ENCODE results near the gene GFRAL. TPM values are rescaled to one million over a fixed set of nuclear protein-coding genes. Genes with fewer than 3 reads are reported as not detected.
"Not testable (repeated sequence)": the region's sequence is repeated elsewhere in the genome, so short reads cannot be mapped to it uniquely, and the experiment has no call there.

The GFRAL gene
- total and polyA plus RNA-seq, 2 of the 4 experiments (the other 2 are of a cell fraction): not detected

DNA sequence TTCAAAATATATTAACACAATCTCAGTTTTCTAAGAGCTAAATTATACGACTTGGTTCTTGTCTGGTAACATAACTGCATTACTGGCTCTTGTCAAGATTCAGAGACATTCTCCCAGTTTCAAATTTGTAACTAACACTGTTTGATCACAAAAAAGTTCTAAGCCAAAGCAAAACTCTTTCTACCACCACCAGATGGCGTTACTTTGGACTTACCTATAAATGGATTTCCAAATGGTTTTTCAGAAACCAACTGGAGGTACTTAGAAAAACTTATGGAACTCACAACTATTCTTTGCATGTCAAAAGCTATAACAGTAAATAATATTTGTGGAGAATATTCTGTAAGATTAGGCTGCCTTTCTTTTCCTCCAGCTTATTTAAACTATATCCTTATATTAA is 34.2 kb upstream of the GFRAL start:
- Histone ChIP-seq H2BK15ac (ENCODE audit: low read depth, low read length) (no peak overlapping the region), H3K18ac (ENCODE audit: low read depth, low read length) (no peak overlapping the region), H4K20me1 (ENCODE audit: insufficient read depth, low read length) (no peaks in the 10 kb centered on the region), H3K23ac (ENCODE audit: low read depth, low read length) (no peak overlapping the region), H3K79me1 (ENCODE audit: low read depth in 1 of 2, low read length in 2 of 2) (no peaks in the 10 kb centered on the region), H2BK120ac (ENCODE audit: low read depth, low read length) (no peak overlapping the region), H2AK5ac (ENCODE audit: low read depth, low read length) (no peak overlapping the region), H3K4me1 (ENCODE audit: control insufficient read depth, insufficient read depth, low read length) (no peaks in the 10 kb centered on the region), H3K9me3 (ENCODE audit: control insufficient read depth, insufficient read depth, low read length) (no peaks in the 10 kb centered on the region), H4K5ac (ENCODE audit: low read depth, low read length) (no peak overlapping the region), H2AFZ (replicated peaks; ENCODE audit: low read length, poor library complexity) (no peak overlapping the region), H3K27me3 (ENCODE audit: control insufficient read depth, insufficient read depth, low read length) (no peaks in the 10 kb centered on the region), H2AK9ac (replicated peaks; ENCODE audit: low read depth, low read length, poor library complexity) (no peak overlapping the region), H4K91ac (ENCODE audit: insufficient read depth, low read depth, low read length) (no peak overlapping the region), H3K9ac (ENCODE audit: low read depth, low read length) (no peak overlapping the region), H3K14ac (replicated peaks; ENCODE audit: low read depth, low read length) (no peak overlapping the region), H3K36me3 (ENCODE audit: control insufficient read depth, insufficient read depth, low read length) (no peaks in the 10 kb centered on the region), H2BK20ac (ENCODE audit: low read depth, low read length) (no peak overlapping the region), H2BK5ac (ENCODE audit: low read depth, low read length, poor library complexity, severe bottlenecking) (no peak overlapping the region), H3K56ac (ENCODE audit: extremely low read depth, insufficient read depth, low read length) (no peak overlapping the region), H3K27ac (ENCODE audit: insufficient read depth, low read length) (no peak overlapping the region), H3K4me3 (ENCODE audit: insufficient read depth, low read depth, low read length) (no peak overlapping the region), H3K4me2 (ENCODE audit: low read depth, low read length) (no peak overlapping the region), H3K9me1 (ENCODE audit: insufficient read depth, low read length) (no peaks in the 10 kb centered on the region), H4K8ac (ENCODE audit: low read depth in 2 of 2, low read length in 2 of 2) (no peak overlapping the region), H3K4ac (ENCODE audit: low read depth, low read length) (no peak overlapping the region)
- in situ Hi-C loops (cut with MboI; ENCODE audit: low sequenced_read_pairs) (loop anchor here (25.0 kb wide), 1 partner anchor 994 kb away; no protein-coding TSS in a partner anchor), dilution Hi-C loops (cut with HindIII; ENCODE audit: low sequenced_read_pairs, unreplicated experiment) (no loop called here), intact Hi-C loops (cut with micrococcal nuclease) (no loop called here)
- DNase-seq (peak; percentile 31), ATAC-seq (ENCODE audit: low read depth) (no peak)
- TF ChIP-seq, protein P1, sequence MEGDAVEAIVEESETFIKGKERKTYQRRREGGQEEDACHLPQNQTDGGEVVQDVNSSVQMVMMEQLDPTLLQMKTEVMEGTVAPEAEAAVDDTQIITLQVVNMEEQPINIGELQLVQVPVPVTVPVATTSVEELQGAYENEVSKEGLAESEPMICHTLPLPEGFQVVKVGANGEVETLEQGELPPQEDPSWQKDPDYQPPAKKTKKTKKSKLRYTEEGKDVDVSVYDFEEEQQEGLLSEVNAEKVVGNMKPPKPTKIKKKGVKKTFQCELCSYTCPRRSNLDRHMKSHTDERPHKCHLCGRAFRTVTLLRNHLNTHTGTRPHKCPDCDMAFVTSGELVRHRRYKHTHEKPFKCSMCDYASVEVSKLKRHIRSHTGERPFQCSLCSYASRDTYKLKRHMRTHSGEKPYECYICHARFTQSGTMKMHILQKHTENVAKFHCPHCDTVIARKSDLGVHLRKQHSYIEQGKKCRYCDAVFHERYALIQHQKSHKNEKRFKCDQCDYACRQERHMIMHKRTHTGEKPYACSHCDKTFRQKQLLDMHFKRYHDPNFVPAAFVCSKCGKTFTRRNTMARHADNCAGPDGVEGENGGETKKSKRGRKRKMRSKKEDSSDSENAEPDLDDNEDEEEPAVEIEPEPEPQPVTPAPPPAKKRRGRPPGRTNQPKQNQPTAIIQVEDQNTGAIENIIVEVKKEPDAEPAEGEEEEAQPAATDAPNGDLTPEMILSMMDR (conservative IDR thresholded peaks at IDR 0.05; ENCODE audit: low read depth, low read length): peak; percentile 34
- TF ChIP-seq SMC3 (IDR thresholded peaks at IDR 0.05; ENCODE audit: low read depth, low read length) (peak; percentile 41), RCOR1 (IDR thresholded peaks at IDR 0.05; ENCODE audit: insufficient replicate concordance, low read length) (no peak)
- ChIA-PET CTCF (interaction anchor here (0.7 to 1.8 kb wide), 2 partner anchors 17 to 152 kb away, joined by 3 to 10 read pairs; no protein-coding TSS in a partner anchor), POLR2A (ENCODE audit: unreplicated experiment) (no interaction called here)
- WGBS, 2 experiments (ENCODE audit: extremely low coverage in 2 of 2, insufficient read length in 1 of 2): no CpG with 5 or more reads among the region's 2 CpGs
- BruUV-seq (replicated peaks): no TSS peak

DNA sequence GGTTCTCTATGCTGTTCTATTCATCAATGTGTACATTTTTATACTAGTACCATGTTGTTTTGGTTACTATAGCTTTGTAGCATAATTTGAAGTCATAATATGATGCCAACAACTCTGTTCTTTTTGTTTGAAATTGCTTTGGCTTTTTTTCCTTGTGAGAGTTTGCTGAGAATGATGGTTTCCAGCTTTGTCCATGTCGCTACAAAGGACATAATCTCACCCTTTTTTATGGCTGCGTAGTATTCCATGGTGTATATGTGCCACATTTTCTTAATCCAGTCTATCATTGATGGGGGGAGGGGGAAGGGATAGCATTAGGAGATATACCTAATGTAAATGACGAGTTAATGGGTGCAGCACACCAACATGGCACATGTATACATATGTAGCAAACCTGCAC is 30.1 kb upstream of the GFRAL start:
- H3K4ac ChIP-seq (ENCODE audit: low read depth, low read length); H2BK120ac ChIP-seq (ENCODE audit: low read depth, low read length); H3K18ac ChIP-seq (ENCODE audit: low read depth, low read length); H4K20me1 ChIP-seq (ENCODE audit: insufficient read depth, low read length); H3K79me1 ChIP-seq (ENCODE audit: low read depth in 1 of 2, low read length in 2 of 2); ATAC-seq (ENCODE audit: low read depth); BruUV-seq (replicated peaks); POLR2A ChIA-PET (ENCODE audit: unreplicated experiment); H3K9ac ChIP-seq (ENCODE audit: low read depth, low read length); H2BK15ac ChIP-seq (ENCODE audit: low read depth, low read length); H3K4me1 ChIP-seq (ENCODE audit: control insufficient read depth, insufficient read depth, low read length); H3K27me3 ChIP-seq (ENCODE audit: control insufficient read depth, insufficient read depth, low read length); intact Hi-C loops (cut with micrococcal nuclease); H2BK5ac ChIP-seq (ENCODE audit: low read depth, low read length, poor library complexity, severe bottlenecking); H3K9me1 ChIP-seq (ENCODE audit: insufficient read depth, low read length); H2AFZ ChIP-seq (replicated peaks; ENCODE audit: low read length, poor library complexity); H2AK5ac ChIP-seq (ENCODE audit: low read depth, low read length); H3K23ac ChIP-seq (ENCODE audit: low read depth, low read length); H3K14ac ChIP-seq (replicated peaks; ENCODE audit: low read depth, low read length); H3K36me3 ChIP-seq (ENCODE audit: control insufficient read depth, insufficient read depth, low read length); H3K9me3 ChIP-seq (ENCODE audit: control insufficient read depth, insufficient read depth, low read length); dilution Hi-C loops (cut with HindIII; ENCODE audit: low sequenced_read_pairs, unreplicated experiment); H4K5ac ChIP-seq (ENCODE audit: low read depth, low read length); H3K56ac ChIP-seq (ENCODE audit: extremely low read depth, insufficient read depth, low read length); DNase-seq; H3K4me3 ChIP-seq (ENCODE audit: insufficient read depth, low read depth, low read length); H3K4me2 ChIP-seq (ENCODE audit: low read depth, low read length); H4K91ac ChIP-seq (ENCODE audit: insufficient read depth, low read depth, low read length); H2AK9ac ChIP-seq (replicated peaks; ENCODE audit: low read depth, low read length, poor library complexity); H4K8ac ChIP-seq (ENCODE audit: low read depth in 2 of 2, low read length in 2 of 2); H3K27ac ChIP-seq (ENCODE audit: insufficient read depth, low read length); H2BK20ac ChIP-seq (ENCODE audit: low read depth, low read length): not testable (repeated sequence)
- CTCF ChIA-PET: interaction anchor here (0.7 kb wide), 1 partner anchor 651 kb away, joined by 3 read pairs; no protein-coding TSS in a partner anchor
- WGBS, 2 experiments (ENCODE audit: extremely low coverage in 2 of 2, insufficient read length in 1 of 2): no CpG with 5 or more reads among the region's 3 CpGs
- in situ Hi-C loops (cut with MboI; ENCODE audit: low sequenced_read_pairs): loop anchor here (25.0 kb wide), 1 partner anchor 990 kb away; no protein-coding TSS in a partner anchor
